Activated T-cell treated with anti-CD3 and anti-CD28 coated beads, Interleukin-2, amount 50 U/mL, for 24 hours (primary cell): ENCODE measurements around the gene SGPL1.

Experiments
- DNase-seq: peaks from one replicate; pipeline ENCODE4 v3.0.0-alpha.2; 2020
- H3K27ac Mint-ChIP-seq: 2 replicates; pipeline ENCODE4 v1.8.0; 2020; ENCODE audit warnings: mild to moderate bottlenecking, mixed read lengths
- H3K27me3 Mint-ChIP-seq: 2 replicates; pipeline ENCODE4 v1.8.0; 2020; ENCODE audit warnings: mixed read lengths
- H3K36me3 Mint-ChIP-seq: 2 replicates; pipeline ENCODE4 v1.8.0; 2020; ENCODE audit warnings: low read depth, mixed read lengths
- H3K4me1 Mint-ChIP-seq: 2 replicates; pipeline ENCODE4 v1.8.0; 2020; ENCODE audit warnings: low read depth, mixed read lengths
- H3K4me3 Mint-ChIP-seq: 2 replicates; pipeline ENCODE4 v1.8.0; 2020; ENCODE audit warnings: mild to moderate bottlenecking, moderate library complexity, mixed read lengths
- H3K9me3 Mint-ChIP-seq: 2 replicates; pipeline ENCODE4 v1.8.0; 2020; ENCODE audit warnings: mixed read lengths

The SGPL1 gene

DNA sequence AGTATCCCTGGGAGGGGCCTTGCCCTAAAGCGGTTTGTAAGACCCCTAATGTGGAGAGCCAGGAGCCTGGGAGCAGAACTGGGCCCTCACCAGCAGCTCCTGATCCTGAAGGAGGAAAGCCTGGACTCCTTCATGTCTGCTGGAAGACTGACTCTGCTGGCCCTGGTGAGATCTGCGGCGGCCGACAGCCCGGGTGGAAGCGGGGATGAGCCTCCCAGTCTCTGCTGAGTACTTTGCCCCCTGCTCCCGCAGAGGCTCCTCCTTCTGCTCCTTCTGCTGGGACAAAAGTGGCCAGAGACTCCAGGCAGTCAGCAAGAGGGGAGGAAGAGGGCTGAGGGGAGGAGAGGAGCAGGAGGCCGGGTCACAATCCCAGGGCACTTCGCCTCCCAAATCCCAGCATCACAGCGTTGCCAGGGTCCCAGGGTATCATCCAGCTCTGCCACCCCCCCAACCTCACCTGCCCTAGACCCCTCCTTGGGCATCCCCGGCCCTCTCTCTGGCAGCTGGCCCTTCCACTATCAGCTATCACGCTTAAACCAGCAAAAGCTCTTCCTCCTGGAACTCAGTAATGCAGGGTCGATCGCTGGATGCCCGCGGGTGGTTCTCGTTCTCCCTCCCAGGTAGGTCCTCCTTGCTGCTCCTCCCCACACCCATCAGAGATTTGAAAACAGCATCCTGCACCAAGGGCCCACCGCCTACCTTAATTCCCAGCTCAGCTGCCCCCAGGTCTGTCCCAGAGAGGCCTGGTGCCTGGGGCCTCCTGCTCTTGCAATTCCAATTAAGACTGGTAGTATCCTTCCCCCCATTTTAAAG lies 38.5 kb upstream of the SGPL1 start:
- DNase-seq = no peak
- Mint-ChIP-seq H3K9me3 (no peaks in the 10 kb centered on the region), H3K36me3 (no peaks in the 10 kb centered on the region), H3K27me3 (no peaks in the 10 kb centered on the region), H3K4me3 (no peak overlapping the region), H3K4me1 (no peaks in the 10 kb centered on the region), H3K27ac (no peak overlapping the region)

GRCh38 chr10:70778267-70778924 lies 37.4 kb upstream of the SGPL1 start:
- Mint-ChIP-seq H3K9me3 (no peaks in the 10 kb centered on the region), H3K36me3 (no peaks in the 10 kb centered on the region), H3K4me1 (no peaks in the 10 kb centered on the region), H3K27ac (no peak overlapping the region), H3K27me3 (no peaks in the 10 kb centered on the region), H3K4me3 (no peak overlapping the region)
- DNase-seq = no peak

DNA sequence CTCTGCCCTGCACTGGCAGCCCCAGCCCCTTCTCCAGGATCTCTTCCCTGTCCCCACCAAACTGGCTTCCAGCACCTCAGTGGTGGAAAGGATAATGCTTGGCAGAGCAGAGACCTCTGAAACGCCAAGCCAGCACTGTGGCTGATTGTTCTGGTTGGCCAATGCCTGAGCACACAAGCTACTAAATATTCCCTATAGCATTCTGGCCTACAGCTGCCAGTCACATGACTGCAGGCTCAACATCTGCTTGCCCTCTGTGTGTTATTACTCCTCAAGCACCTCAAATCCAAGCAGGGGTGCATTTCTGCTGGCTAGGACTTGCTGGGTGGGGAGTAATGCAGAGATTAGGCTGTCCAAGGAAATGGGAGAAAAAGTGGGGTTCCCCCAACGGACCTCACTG lies 36.7 kb upstream of the SGPL1 start:
- Mint-ChIP-seq H3K4me1 (no peaks in the 10 kb centered on the region), H3K27me3 (no peaks in the 10 kb centered on the region), H3K4me3 (no peak overlapping the region), H3K36me3 (no peaks in the 10 kb centered on the region), H3K27ac (no peak overlapping the region), H3K9me3 (no peaks in the 10 kb centered on the region)
- DNase-seq = peak; percentile 23

- Mint-ChIP-seq H3K4me3 (no peak overlapping the region), H3K27me3 (no peaks in the 10 kb centered on the region), H3K9me3 (no peaks in the 10 kb centered on the region), H3K27ac (no peak overlapping the region), H3K4me1 (no peaks in the 10 kb centered on the region), H3K36me3 (no peaks in the 10 kb centered on the region)
- DNase-seq = no peak
Observed at GRCh38 chr10:70779511-70780369, 36.0 kb upstream of the SGPL1 start.

DNA sequence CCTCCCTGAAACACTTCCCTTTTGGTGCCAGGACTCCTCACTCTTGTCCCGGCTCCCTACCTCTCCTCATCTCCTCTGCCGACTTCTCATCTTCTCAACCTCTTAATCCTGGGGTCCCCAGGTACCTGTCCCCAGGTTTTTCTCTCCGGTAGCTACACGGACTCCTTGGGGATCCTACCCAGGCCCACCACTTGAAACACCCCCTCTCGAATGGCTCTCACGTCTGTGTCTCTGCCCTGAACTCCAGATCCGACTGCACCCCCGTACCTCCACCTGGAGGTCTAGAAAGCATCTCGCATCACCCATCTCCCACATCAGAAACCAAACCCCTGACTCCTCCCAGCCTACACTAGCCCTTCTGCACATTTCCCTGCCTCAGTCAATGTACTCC lies 35.4 kb upstream of the SGPL1 start:
- DNase-seq = no peak
- Mint-ChIP-seq H3K9me3 (no peaks in the 10 kb centered on the region), H3K4me3 (no peak overlapping the region), H3K27ac (no peak overlapping the region), H3K36me3 (no peaks in the 10 kb centered on the region), H3K27me3 (no peaks in the 10 kb centered on the region), H3K4me1 (no peaks in the 10 kb centered on the region)

DNA sequence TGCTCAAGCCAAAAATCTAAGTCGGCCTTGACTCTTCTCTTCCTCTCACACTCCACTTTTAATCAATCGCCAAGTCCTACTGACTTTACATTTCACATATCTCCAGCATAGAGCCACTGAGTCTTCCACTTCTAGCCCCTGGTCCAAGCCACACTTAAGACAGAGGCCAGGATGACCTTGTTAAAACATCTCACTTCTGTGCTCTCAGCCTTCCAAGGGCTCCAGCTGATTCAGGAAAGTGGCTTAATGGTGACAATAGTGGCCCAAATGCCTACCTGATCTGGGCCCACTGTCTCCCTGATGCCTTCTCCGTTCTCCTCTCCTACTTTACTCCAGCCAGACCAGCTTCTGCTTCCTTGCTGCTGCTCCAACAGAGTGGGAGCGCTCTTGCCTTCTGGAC lies 35.0 kb upstream of the SGPL1 start:
- H3K4me1 Mint-ChIP-seq = no peaks in the 10 kb centered on the region
- no peaks in the 10 kb centered on the region for H3K36me3 Mint-ChIP-seq
- H3K9me3 Mint-ChIP-seq = no peaks in the 10 kb centered on the region
- DNase-seq = no peak
- H3K27ac Mint-ChIP-seq = no peak overlapping the region
- H3K27me3 Mint-ChIP-seq = no peaks in the 10 kb centered on the region
- H3K4me3 Mint-ChIP-seq = no peak overlapping the region

DNA sequence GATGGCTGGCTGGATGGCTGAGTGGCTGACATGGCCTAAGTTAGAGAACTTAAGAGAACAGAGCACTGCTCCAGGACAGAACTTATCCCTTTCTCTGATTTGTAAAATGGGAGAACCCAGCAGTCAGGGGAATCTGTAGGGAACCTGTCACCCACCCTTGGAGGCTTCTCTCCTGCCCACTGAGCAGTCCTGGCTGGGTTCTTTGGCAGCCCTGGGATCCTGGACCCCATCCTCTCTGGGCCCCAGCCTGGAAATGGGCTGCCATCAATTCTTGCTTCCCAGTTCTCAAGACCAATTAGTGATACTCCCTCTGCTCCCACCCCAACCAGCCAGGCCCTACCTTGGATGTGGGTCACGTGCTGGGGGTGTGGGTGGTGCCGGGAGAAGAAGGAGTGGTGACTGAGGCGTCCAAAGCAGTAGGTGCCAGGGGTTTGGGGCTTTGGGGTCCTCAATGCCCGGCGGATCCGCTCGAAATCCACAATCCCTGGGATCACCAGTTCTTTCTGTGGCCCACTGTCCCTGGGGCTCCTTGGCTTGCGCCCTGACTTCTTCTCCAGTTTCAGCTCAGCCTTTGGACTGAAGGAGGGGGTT lies 34.2 kb upstream of the SGPL1 start:
- H3K4me3 Mint-ChIP-seq = no peak overlapping the region
- no peaks in the 10 kb centered on the region for H3K27me3 Mint-ChIP-seq
- no peak overlapping the region for H3K27ac Mint-ChIP-seq
- DNase-seq = no peak
- H3K36me3 Mint-ChIP-seq = no peaks in the 10 kb centered on the region
- no peaks in the 10 kb centered on the region for H3K9me3 Mint-ChIP-seq
- peaks cover 6% of the 10 kb centered on the region for H3K4me1 Mint-ChIP-seq

DNA sequence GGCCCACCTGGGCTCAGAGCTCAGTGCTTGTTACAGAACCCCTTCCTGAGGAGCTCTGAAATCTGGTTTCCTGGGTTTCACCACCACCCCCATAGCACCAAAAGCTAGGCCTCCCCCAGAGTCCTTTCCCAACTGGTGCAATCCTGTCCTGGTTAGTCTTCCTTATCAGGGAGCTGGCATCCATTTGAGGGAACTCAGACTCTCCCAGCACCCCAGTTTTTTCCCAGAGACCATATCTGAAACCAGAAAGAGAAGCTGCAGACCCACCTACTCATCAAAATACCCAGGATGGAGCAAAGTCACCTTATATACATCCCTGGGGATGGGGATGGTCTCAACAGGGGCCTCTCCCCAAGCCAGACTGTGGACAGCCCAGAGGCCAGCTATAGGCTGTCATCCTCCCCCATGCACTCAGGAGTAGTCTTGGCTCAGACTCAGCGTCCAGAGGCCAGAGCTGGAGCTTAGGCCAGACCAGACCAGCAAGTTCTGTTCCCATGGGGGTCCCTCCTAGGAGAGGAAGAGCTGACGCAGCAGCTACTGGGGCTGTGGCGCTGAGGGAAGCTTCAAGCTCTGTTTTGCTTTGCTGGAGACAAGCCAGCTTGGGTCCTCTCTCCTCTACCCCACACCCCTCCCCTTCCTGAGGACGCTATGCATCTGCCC lies 33.5 kb upstream of the SGPL1 start:
- no peak for DNase-seq
- Mint-ChIP-seq H3K9me3 (no peaks in the 10 kb centered on the region), H3K27me3 (no peaks in the 10 kb centered on the region), H3K36me3 (no peaks in the 10 kb centered on the region), H3K4me1 (peaks cover 12% of the 10 kb centered on the region), H3K4me3 (no peak overlapping the region), H3K27ac (no peak overlapping the region)

DNA sequence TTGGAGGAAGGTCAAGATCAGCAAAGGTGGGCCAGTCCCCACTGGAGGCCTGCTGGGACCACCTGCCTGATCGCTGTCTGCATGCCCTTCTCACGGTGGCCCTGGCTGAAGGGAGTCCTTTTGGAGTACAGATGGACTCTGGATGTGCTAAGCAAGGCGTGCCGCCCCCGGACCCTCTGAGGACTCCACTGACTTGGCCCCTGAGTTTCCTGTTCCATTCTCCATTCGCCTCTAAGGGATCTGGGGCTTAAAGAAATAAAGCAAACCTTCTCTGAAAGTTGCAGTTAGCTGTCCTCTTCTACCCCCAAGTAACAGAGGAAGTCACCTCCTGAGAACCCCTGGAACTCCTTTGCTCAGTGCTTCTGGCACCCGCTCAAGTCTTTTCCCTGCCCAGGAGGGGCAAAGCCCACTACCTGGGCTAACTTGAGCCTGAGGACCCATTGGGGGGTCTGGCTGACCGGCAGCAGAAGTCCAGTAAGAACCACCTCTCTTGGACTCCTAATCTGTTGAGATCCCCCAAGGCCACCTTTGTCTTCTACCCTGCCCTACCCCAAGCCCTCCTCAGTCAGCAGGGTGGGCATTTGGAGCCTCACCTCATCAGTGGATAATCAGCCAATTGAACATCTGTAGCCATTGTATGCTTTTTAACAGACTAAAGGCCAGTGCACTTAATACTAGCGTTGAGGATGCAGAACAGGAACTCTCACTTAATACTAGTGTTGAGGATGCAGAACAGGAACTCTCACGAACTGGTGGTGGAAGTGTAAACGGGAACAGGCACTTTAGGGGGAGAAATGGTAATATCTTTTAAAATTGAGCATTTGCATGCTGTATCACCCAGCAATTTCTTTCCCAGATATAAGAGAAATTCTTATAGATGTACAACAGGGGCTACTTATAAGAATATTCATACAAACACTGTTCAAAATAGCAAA lies 32.7 kb upstream of the SGPL1 start:
- Mint-ChIP-seq H3K36me3 (no peaks in the 10 kb centered on the region), H3K4me1 (peaks cover 14% of the 10 kb centered on the region), H3K9me3 (no peaks in the 10 kb centered on the region), H3K27ac (no peak overlapping the region), H3K27me3 (no peaks in the 10 kb centered on the region), H3K4me3 (no peak overlapping the region)
- DNase-seq = no peak

GRCh38 chr10:70784016-70784415 lies 31.7 kb upstream of the SGPL1 start:
- DNase-seq = no peak
- H3K27me3 Mint-ChIP-seq = peaks cover 3% of the 10 kb centered on the region
- no peak overlapping the region for H3K27ac Mint-ChIP-seq
- no peaks in the 10 kb centered on the region for H3K9me3 Mint-ChIP-seq
- no peaks in the 10 kb centered on the region for H3K36me3 Mint-ChIP-seq
- H3K4me3 Mint-ChIP-seq = no peak overlapping the region
- H3K4me1 Mint-ChIP-seq = peaks cover 14% of the 10 kb centered on the region

DNA sequence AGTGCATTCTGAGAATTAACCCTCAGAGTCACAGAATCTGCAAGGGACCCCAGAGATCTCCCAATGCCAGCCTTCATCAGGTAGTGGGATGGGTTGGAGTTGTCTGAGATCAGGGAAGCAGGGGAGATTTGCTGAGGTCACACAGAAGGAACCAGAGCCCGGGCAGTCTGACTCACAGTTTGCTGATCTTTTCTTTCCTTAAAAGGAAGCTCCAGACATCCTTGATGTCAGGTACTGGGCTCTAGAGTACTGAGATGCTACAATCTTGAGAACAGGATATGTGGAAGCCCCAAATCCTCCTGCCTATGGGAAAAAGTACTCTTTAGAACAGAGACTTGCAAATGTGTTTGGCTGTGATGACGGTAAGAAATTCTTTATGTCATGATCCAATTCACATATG lies 31.3 kb upstream of the SGPL1 start:
- H3K27me3 Mint-ChIP-seq = peaks cover 3% of the 10 kb centered on the region
- H3K4me1 Mint-ChIP-seq = peaks cover 14% of the 10 kb centered on the region
- DNase-seq = no peak
- no peak overlapping the region for H3K27ac Mint-ChIP-seq
- no peaks in the 10 kb centered on the region for H3K36me3 Mint-ChIP-seq
- H3K9me3 Mint-ChIP-seq = no peaks in the 10 kb centered on the region
- H3K4me3 Mint-ChIP-seq = no peak overlapping the region

- DNase-seq = no peak
- H3K27me3 Mint-ChIP-seq = peaks cover 3% of the 10 kb centered on the region
- no peak within 1 kb of the TSS for H3K4me3 Mint-ChIP-seq
- H3K9me3 Mint-ChIP-seq = no peaks in the 10 kb centered on the region
- H3K27ac Mint-ChIP-seq = no peak within 1 kb of the TSS
- peaks cover 14% of the 10 kb centered on the region for H3K4me1 Mint-ChIP-seq
- no peaks in the 10 kb centered on the region for H3K36me3 Mint-ChIP-seq
Observed at GRCh38 chr10:70785190-70785589, 30.6 kb upstream of the SGPL1 start, which contains the start of gene TBATA. Gene TBATA, minus strand, starts transcription at chr10:70785377. Its CDS starts 1,998 bp downstream, at chr10:70783379.

DNA sequence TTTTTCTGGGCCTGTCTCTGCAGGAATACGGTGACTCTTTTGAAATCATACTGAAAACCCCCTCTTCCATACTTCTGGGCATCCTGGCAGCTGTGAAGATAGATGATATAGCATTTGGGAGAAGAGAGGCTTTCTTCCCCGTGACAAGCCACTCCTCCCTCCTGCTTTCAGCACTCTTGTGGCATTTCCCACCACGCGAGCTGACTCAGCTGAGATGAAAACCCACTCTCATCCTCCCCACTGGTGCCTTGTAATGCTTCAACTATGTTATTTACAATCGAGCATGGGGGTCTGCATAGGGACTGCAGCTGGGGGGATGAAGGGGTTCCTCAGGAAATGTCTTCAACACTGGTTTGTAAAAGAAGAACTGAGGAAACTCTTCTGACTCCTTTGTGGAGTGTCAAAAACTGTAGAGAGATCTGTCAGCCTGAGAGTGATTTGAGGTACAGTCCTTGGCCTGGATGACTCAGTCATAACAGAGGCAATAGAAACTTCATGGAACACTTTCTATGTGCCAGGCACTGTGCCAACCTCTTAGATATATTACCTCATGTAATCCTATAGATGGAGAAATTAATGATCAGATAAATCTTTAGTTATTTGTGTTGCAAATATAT lies 28.8 kb upstream of the SGPL1 start:
- Mint-ChIP-seq H3K9me3 (no peaks in the 10 kb centered on the region), H3K27ac (peak overlapping the region; percentile 70), H3K4me3 (no peak overlapping the region), H3K36me3 (no peaks in the 10 kb centered on the region), H3K4me1 (peaks cover 16% of the 10 kb centered on the region), H3K27me3 (peaks cover 3% of the 10 kb centered on the region)
- DNase-seq = no peak
